AG08395 (cell line): ENCODE data around the gene LMF1.
"Not testable (repeated sequence)": the region's sequence is repeated elsewhere in the genome, so short reads cannot be mapped to it uniquely, and the experiment has no call there.

Source experiments
- DNase-seq: peaks from one replicate; pipeline ENCODE4 v3.0.0; 2012; ENCODE audit warnings: mixed read lengths, low spot score

The LMF1 gene

DNA sequence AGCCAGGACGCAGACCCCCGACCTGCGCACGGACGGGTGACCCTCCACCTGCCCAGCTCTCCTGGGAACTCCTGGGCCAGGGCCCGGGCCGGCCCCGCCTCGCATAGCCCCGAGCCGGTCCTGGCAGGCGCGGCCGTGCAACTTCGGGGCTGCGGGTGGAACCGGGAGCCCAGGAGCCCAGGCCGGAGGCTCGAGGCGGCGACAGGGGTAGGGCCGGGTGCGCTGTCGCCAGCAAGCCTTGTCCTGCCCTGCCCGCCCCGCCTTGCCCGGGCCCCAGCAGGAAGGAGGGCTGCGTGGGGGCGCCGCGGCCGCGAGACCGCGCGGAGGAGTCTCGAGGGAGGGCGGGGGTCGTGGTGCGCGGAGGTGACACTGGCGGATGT is 408 bp downstream of the LMF1 start:
- DNase-seq, result no peak

DNA sequence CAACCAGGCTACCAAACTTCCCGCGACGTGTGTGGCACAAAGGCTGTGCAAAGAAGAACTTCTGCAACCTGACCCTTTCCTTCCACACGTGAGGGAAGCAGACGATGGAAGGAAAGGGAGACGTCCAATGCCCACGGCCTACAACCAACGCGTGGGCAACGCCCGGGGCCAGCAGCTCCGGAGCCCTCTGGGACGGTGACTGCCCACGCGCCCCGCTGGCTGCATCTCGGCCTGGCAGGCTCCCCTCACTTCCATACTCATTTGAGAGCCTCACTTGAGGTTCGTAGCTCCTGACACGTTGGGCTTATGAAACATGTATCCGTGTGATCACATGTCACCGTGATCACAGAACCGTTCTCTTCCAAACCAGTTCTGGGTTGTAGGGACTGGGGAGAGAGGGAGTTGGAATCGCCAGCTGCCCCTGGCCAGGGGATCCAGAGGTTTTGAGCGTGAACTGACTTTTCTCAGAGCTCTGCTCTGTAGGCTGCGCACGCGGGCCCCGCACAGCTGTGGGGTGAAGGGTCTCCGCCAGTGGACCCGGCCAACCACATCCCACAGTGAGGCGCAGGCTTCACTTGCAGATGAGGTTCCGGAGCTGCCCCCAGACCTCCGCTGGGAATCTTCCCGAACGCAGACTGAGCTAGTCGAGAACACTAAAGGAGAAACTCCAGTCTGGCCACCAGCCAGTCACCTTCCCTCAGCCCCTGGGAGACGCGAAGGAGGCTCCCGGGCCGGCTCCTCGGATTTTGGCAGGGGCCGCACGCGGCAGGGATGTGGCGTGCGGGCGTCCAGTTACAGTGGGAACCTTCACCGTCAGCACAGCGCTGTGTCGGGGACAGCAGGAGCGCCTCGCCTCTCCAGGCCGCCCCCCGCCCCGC is 1.0 kb downstream of the LMF1 start:
- peak; percentile 49 for DNase-seq

DNA sequence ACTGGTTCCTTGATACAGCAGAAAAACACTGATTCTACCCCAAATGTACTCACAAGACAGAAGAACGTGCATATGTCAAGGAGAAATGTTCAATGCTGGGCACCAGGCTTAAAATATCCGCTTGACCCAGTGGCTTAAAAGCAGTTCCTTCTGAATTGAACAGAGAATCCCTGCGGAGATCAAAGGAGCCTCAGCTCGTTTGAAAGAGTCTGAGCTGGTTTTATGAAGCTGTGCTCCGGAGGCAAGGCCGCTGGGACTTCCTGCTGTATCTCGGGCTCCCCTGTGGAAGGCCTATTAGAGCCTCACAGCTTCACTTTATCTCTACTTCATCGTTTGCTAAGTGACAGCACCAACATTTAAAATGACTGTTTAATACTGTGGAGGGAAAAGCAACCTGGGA is 2.2 kb downstream of the LMF1 start:
- no peak for DNase-seq

DNA sequence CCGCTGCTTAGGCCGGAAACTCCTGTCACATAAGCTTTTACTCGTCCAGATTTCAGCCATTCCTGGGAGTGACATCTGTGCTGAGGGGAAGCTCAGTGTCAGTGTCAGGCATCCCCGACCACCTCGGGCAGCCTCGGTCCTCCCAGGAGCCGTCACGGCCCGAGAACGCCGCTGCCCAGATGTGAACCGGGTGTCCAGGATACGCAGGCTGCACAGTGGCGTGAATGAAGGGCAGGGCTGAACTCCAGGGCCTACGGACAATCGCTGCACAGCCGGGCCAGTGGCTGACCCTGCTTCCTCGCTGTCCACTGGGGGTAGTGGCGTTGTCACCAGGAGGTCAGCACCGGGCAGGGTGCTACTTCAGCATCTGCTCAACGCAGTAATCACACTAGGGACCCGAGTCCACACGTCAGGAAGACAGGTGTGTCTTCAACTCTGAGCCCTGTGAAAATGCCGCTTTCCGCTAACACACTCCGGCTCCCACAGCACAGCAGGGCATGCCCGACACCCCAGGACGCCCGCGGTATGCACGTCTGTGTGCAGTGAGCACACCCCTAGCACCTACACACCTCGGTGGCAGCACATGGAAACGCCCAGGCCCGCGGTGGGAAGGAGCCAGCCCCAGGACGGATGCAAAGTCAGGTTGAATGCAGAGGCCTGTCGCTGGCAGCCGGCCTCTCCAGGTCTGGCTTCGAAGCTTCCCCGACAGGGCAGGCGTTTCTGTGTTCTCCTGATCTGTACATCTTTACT is 3.1 kb downstream of the LMF1 start:
- DNase-seq, result no peak

DNA sequence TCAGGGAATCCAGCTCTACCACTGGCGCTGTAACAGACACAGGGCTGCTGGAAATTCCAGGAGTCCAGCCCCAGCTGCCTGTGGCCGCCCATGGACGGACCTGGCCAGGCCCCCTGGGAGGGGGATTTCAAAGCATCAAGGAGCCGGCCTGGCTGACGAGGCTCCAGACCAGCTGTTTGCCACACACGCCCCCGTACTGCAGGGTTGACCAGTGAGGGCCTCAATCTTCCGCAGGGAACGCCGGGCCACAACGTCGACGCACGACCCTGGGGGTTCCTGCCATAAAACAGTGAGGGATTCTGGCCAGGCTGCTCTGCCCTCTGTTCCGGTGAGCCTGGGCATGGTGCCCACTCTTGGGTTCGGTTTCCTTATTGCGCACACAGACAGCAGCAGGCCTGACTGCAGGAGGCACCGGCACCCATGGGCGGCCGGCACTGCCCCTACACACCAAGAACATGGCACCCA is 3.7 kb downstream of the LMF1 start:
- no peak for DNase-seq

DNA sequence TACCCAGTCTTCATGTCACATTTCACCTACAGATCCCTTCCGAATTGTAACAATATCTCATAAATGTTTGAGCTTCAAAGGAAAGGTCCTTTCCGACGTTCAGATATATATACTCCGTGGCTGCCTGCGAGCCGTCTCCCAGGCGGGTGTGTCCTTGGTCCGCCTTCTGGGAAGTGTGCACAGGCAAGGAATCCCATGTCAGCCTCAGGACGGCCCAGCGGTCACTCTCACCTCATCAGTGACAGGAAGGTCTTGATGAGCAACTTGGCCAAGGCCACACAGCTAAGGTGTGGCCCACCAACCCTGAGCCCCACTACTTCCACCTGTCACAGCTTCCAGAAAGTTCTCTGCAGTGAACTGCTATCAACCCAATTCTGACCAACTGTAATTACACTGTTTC is 4.3 kb downstream of the LMF1 start:
- DNase-seq, result no peak

DNA sequence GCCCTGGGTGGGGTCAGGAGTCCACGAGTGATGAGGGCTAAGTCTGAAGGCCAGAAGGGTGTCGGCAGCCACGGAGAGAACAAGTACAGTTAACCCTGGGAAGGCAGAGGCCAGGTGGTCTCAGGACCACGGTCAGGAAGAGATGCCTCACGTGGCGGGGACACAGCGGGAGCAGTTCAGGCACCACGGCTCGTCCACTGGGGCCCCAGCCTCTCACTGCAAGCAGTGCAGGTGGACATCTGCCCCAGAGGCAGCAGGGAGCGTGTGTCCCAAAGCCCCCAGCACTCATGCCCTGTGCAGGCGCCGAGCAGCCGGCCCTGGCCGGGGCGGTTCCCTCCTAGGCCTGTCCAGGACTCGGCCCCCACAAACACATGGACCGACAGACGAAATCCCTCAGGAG is 4.7 kb downstream of the LMF1 start:
- no peak for DNase-seq

DNA sequence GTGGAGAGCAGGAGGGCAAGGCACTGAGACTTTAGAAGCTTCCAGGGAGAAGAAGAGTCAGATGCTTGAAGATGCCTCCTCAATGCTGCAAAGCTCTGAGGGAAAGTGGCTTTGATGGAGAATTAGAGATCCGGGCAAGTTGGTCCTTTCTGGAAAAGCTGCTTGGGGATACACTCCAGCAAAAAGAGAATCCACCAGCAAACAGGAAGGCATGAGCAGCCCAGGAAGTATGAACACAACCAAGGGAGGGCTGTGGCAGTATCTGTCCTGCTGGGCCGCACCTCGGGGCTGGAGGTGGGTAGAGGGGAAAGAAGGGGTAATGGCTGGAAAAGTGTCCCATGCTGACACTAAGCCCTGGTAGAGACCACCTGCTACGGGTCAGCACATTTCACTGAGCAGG is 5.3 kb downstream of the LMF1 start:
- DNase-seq, result no peak

DNA sequence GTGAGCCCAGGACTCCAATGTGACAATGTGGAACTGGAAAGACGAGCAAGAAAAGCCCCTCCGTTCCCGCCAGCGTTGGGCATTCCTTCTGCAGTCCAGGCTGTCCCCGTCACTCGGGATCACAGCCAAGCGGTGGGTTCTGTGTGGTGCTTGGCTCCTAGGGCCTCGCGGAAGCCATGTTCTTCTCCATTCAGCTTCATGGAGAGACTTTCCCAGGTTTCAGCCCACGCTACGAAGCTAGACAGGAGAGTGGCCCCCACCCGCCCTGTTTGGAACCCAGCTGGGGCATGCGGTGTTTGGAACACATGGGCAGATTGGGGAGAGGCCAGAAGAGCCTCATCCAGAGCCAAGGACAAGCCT is 5.8 kb downstream of the LMF1 start:
- no peak for DNase-seq

DNA sequence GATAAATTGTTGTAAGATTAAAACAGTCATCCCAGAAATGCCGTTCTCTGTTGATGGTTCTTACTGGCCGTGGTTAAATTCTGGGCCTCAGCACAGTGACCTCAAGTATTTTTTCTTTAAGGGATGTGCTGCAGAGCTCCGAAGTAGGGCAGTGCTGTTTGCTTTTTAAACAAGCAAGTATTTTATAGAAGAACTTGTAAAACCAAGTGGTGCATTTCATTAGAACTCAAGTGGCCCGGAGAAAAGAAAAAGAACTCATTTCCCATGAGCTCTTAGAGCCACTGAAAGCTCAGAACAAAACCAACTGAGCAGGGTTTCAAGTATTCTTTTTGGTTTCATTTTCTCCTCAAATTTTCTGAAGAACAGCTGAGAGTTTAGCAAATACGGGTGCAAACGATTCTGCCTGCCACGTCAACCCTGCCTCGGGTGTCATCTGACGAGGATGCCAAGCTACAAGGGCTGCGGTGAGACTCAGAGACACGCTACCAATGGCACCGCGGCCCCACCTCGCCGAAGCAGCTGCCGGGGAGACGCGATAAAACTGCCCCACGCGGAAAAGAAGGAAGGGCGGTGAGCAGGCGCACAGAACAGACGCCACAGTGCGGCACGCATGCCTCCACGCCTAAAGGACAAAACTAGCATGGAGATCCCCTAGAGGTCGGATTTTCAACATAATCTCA is 6.3 kb downstream of the LMF1 start:
- DNase-seq, result no peak

DNA sequence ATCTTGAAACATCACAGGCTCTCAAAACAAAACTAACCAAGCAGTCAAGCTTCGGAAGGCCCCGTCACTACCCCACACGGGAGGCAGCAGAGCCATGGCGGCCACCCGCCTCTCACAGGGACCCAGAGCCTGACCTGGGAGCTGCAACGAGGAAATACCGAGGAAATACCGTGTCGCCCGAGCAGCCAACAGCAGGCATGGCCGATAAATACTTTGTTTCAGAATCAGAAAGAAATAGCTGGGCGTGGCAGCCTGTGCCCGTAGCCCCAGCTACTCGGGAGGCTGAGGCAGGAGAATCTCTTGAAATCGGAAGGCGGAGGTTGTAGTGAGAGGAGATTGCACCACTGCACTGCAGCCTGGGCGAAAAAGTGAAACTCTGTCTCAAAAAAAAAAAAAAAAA is 6.9 kb downstream of the LMF1 start:
- no peak for DNase-seq

DNA sequence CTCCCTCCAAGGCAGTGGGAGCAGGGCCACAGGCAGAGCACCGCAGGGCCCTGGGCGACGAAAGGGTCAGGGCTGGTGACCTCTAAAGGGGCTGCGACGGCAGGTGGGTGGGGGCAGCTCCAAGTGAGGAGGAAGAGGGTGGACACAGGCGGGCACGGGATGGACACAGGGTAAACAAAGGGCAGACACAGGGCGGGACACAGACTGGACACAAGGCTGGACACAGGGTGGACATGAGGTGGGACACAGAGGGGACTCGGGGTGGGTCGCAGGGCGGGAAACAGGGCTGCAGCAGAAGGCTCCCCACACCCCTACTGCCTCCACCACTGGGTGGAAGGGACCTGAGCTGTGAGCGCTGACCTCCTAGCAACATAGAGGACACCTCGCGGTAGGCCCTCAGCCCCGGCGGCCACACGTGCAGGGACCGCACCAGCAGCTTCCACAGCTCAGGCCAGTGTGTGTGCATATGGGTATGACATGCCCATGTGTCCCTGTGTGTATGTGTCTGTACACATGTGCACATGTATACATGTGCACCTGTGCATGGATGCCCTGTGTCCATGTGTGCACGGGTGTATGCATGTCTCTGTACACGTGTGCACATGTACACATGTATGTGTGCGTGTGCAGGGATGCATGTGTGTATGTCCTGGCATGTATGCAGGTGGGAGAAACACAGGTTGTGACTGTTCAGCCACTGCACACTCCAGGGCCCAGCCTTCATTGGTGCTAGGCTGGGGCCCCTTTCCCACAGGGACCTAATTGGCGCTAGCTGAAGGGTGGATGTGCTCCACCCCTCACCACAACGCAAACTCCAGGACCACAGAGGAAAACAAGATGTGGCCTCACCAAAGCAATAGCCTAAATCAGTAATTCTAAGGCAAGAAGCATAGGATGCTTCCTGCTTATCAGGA is 7.6 kb downstream of the LMF1 start:
- DNase-seq, result no peak

DNA sequence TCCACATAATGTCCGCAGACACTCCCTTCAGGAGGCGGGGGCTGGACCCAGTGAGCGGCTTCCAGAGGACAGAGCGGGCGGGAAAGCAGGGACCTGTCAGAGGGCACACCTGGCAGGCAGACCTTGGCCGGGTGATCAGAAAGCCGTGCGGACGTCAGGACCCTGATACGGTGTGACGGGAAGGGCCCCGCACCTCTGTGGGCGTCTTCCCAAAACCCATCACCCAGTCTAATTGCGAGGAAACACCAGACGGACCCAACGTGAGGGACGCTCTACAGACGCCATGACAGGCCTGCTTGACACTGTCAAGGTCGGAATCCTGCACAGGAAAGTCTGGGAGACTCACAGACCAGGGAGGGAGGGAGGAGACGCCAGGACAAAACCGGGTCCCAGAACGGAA is 8.4 kb downstream of the LMF1 start:
- DNase-seq, result no peak

DNA sequence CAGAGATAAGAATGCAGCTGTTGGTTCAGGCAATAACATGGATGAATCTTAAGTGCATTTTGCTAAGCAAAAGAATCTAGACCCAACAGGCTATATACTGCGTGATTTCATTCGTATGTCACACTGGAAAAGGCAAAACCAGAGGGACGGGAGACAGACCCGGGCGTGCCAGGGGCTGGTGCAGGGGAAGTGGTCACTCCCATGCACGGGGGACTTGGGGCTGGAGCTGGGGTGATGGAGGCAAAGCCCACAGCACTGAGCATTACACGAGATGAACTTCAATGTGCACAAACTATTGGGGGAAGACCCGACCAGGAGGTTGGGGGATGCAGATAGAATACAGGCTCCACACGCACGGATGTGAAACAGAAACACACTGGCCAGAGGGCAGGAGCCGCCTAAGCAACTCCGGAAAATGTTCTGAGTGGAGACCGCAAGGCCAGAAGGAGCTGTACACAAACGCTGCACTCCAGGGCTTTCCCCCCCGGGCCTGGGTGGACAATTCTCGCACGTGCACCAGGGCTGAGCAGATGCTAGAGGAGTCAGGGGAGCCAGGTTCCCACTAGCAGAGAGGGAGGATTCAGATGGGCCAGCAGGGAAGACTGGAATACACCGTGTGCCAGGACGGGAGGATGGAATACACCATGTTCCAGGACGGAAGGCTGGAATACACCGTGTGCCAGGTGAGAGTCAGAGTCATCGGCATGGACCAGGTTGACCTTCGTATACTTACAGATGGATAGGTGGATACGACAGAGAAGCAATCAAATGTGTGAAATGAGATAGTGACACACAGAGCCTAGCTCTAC is 11.3 kb downstream of the LMF1 start:
- DNase-seq, result no peak

DNA sequence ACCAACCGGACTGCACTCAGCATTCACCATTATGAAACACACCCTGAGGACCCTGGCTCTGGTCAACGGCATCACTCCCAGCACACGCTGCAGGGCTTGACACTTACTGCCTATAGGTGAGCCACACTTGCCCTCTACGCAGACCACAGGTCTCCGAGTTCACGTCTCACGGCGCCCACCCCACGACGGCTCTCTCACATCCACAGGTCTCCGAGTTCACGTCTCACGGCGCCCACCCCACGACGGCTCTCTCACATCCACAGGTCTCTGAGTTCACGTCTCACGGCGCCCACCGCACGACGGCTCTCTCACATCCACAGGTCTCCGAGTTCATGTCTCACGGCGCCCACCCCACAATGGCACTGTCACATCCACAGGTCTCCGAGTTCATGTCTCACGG is 15.0 kb downstream of the LMF1 start:
- DNase-seq, result not testable (repeated sequence)

DNA sequence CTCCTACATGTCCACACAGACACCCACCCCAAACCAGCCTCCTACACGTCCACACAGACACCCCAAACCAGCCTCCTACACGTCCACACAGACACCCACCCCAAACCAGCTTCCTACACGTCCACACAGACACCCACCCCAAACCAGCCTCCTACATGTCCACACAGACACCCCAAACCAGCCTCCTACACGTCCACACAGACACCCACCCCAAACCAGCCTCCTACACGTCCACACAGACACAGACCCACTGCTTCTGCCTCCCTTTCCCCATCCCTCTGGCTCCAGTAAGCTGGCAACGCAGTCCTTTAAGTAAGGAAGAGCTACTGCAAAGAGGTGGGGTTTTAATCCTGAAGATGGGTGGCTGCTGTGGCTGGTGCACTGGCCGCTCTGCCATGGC is 17.0 kb downstream of the LMF1 start:
- not testable (repeated sequence) for DNase-seq

DNA sequence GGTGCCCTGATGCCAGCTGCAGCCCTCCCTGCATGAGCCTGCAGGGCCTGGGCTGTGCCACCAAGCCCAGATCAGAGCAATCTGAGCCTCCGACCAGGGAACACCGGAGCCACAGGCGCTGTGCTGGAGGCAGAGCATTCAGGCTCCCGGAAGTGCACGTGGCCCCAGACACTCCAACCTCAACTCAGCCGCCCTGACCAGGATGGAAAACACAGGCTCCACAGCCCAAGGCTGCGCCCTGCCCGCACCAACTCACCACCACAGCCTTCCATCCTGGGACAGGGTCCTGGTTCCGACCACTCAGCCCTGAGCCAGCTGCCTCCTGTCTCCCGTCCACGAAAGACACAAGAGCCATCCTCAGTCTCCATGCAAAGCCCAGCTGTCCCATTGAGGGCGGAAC is 18.5 kb downstream of the LMF1 start:
- no peak for DNase-seq

DNA sequence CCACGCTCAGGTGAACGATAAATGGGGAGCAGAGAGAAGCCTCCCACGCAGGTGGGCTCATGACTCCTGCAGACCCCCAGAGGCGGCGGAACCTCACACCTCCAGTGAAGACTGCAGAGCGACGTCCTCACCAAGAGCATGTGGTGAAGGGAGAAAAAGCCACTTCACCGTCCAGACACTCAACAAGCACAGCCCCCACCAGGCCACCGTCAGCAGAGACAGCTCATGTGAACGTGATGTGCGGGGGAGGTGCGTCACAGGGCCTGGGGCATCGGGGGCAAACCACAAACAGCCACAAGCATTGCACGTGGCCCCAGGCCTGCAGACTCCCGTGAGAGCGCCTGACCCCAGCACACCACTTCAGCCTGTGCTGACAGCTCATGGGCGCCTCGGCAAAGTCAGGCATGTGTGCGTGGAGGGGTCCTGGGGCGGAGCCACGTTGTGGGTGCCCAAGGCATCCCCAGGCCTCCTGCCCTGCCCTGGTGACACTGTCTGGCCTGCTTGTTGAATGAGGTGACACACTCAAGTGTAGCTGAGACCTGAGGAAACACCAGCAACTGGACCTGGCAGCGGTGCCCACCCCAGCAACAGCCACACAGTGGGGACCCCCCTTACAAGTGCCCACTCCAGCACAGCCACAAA is 19.0 kb downstream of the LMF1 start:
- no peak for DNase-seq

DNA sequence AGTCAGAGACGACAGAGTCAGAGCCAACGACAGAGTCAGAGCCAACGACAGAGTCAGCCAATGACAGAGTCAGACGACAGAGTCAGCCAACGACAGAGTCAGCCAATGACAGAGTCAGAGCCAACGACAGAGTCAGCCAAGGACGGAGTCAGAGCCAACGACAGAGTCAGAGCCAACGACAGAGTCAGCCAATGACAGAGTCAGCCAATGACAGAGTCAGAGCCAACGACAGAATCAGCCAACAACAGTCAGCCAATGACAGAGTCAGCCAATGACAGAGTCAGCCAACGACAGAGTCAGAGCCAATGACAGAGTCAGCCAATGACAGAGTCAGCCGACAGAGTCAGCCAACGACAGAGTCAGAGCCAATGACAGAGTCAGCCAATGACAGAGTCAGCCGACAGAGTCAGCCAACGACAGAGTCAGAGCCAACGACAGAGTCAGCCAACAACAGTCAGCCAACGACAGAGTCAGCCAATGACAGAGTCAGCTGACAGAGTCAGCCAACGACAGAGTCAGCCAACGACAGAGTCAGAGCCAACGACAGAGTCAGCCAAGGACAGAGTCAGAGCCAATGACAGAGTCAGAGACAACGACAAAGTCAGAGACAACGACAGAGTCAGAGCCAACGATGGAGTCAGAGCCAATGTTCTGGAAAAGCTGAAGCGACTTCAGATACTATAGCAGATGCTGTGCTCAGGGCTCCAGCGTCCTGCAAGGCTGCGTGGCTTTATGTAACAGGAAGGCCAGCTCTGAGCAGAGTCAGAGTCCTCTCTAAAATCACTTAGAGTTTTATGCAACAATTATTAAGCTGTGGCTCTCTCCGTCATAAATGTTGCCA is 19.8 kb downstream of the LMF1 start:
- DNase-seq, result not testable (repeated sequence)

DNA sequence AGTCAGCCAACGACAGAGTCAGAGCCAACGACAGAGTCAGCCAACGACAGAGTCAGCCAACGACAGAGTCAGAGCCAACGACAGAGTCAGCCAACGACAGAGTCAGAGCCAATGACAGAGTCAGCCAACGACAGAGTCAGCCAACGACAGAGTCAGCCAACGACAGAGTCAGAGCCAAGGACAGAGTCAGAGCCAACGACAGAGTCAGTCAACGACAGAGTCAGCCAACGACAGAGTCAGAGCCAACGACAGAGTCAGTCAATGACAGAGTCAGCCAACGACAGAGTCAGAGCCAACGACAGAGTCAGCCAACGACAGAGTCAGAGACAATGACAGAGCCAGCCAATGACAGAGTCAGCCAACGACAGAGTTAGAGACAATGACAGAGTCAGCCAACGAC is 22.0 kb downstream of the LMF1 start:
- not testable (repeated sequence) for DNase-seq
